Keratinocyte (primary cell): Measurements from ENCODE around the gene ROR1.

Experiments used
- CTCF ChIP-seq, 3 experiments: IDR thresholded peaks in 1 of 3; conservative IDR thresholded peaks in 1 of 3; optimal IDR thresholded peaks in 1 of 3; 2 replicates in 2 of 3; 3 replicates in 1 of 3; pipeline versions ENCODE3 to v1.5.1; 2011; ENCODE audit warnings: low read length in 3 of 3, mild to moderate bottlenecking in 3 of 3, moderate library complexity in 2 of 3, control low read depth in 1 of 3, inconsistent platforms in 1 of 3; ENCODE audit not compliant: insufficient read depth in 2 of 3; ENCODE audit errors: extremely low read depth in 1 of 3
- EZH2 ChIP-seq: IDR thresholded peaks from one replicate; pipeline ENCODE4 v1.6.1; 2012; ENCODE audit warnings: inconsistent platforms, mild to moderate bottlenecking, low read length, moderate library complexity

- TF ChIP-seq CTCF (optimal IDR thresholded peaks at IDR 0.05 in 1 of 3, IDR thresholded peaks at IDR 0.05 in 1 of 3, conservative IDR thresholded peaks at IDR 0.05 in 1 of 3; ENCODE audit: extremely low read depth in 1 of 3, insufficient read depth in 2 of 3, low read length in 3 of 3) = no peak
- TF ChIP-seq EZH2 = no peak
Observed at GRCh38 chr1:64162804-64163203, 389.0 kb downstream of the ROR1 start.
